NCI-H748 treated with DMSO at 0.1 percent for 48 hours (cell line): ENCODE results near the gene MOV10L1.

Source experiments
- DNase-seq: peaks from one replicate; lab custom pipeline; 2025; lab: John Stamatoyannopoulos, UW

The MOV10L1 gene

GRCh38 chr22:50089682-50090411 is at the start of gene MOV10L1:
TSS of gene MOV10L1 (plus strand) at chr22:50090006. CDS start at chr22:50090089, 83 bp downstream.
- DNase-seq: no peak

DNA sequence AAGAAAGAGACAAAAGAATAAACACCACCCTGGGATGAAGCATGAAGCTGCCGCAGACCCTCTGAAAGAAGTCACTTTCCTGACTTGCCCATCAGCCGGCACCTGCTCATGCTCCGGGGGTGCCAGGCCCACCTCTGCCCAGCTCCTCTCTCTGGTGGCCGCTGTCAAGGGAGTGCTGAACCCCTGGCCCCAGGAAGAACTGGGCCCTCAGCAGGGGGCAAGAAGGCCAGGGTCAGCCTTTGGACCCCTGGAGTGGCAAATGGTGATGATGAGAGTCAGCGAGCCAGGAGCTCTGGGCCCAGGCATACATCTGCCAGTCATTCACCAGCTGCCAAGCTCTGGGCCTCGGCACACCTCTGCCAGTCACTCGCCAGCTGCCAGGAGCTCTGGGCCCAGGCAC is 49.1 kb upstream of the MOV10L1 start:
- no peak for DNase-seq

DNA sequence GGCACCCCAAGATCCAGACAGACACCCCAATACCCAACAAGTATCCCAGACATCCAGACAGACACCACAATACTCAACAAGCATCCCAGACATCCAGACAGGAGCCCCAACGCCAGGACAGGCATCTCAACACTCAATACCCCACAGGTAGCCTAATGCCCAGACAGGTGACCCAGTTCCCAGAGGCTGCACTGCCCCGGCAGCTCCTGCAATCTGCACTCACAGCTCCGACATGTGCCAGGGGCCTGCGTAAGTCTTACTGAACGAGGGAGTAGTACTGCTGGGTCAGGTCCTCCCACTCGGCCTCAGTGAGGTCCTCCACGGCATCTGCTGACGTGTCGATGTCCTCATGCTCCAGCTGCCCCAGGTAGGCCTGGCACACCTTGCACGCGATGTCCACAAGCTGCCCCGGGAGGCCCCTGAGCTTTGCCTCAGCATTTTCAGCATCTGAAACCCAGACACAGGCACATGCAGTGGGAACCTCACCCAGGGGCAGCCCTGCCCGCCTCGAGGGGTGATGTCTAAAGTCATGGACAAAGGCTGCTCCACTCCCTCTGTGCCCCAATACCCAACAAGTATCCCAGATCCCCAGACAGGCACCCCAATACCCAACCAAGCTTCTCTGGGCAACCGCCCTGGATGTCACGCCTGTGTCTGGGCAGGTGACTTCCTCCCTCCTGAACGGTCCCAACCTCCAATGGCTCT is 48.3 kb upstream of the MOV10L1 start:
- no peak for DNase-seq

DNA sequence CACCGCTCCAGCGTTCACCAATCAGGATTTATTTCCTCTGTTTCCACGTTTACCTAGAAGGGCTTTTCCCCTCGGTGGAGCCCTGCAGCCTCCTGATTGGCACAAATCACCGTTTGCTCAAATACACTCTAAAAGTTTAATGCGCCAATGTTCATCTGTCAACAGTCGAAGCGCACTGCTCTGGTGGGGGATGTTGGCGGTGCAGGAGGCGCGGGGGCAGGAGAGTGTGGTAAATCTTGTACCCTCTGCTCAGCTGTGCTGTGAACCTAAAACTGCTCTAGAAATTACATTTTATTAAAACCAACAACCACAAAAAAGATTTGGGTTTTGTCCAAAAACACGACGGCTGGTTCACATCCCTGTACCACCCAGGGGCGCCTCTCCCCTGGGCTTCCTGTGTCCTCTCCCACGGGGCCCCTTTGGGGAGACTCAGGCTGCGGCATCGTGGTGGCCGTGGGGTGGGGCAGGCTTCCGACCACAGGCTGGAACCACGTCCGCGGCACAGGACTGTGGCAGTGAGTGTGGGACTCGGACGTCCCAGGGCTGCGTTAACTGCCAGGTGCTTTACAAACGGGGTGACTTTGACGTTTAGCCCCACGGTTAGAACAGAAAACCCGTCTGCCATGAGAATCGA is 45.2 kb upstream of the MOV10L1 start:
- no peak for DNase-seq

- DNase-seq: no peak
Measured at GRCh38 chr22:50045211-50046018, 44.4 kb upstream of the MOV10L1 start.

DNA sequence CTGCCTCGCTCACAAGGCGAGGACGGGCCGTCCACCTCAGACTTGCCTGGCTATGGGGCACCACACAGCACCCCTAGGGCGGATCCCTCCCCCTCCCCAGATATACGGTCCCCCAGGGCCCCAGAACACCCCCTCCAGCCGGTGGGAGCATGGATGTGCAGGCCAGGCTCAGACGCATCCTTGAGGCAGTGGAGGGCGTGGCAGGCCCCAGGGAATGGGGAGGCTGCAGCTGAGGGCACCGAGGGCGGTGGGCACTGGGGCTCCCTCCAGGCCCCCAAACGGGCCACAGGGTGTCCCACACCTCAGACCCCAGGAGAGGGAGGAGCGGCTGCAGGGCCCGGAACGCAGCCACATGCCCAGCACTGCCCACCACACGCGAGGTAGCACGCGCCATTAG is 43.8 kb upstream of the MOV10L1 start:
- DNase-seq: no peak

GRCh38 chr22:50046481-50047245 is 43.1 kb upstream of the MOV10L1 start:
- DNase-seq: no peak

- no peak for DNase-seq
Measured at GRCh38 chr22:50047346-50047745, 42.5 kb upstream of the MOV10L1 start.

- no peak for DNase-seq
Measured at GRCh38 chr22:50048061-50048765, 41.6 kb upstream of the MOV10L1 start.

GRCh38 chr22:50048836-50049235 is 41.0 kb upstream of the MOV10L1 start:
- DNase-seq: no peak

- DNase-seq: no peak
Measured at GRCh38 chr22:50049299-50050195, 40.3 kb upstream of the MOV10L1 start.

DNA sequence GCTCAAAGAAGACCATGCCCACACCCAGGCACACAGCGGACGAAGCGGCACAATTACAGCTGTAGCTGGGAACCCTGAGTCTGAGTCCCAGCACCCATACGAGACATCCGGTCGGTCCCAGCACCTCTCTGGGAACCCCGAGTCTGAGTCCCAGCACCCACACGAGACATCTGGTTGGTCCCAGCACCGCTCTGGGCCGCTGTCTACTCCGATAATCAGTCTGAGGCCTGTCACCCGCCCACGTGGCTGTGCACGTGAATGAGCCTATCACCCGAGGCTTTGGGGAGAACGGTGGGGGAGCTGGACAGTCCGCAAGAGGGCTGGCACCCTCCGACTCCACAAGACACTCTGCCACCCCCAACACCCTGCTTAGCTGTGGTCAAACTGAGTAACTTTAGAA is 37.9 kb upstream of the MOV10L1 start:
- no peak for DNase-seq

DNA sequence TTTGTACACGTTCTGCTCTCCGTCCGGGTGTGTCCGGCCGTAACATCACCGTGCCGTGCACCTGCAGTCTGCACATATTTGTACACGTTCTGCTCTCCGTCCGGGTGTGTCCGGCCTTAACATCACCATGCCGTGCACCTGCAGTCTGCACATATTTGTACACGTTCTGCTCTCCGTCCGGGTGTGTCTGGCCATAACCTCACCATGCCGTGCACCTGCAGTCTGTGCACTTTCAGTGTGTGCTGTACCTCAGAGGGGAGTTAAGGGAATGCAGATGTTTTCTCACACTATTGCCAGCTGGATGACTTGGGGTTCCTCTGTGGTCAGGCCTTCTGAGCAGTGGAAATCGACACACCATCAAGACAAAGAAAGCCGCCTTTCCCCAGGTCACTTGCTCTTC is 35.9 kb upstream of the MOV10L1 start:
- DNase-seq: no peak

GRCh38 chr22:50056214-50056972 is 33.4 kb upstream of the MOV10L1 start:
- DNase-seq: no peak

DNA sequence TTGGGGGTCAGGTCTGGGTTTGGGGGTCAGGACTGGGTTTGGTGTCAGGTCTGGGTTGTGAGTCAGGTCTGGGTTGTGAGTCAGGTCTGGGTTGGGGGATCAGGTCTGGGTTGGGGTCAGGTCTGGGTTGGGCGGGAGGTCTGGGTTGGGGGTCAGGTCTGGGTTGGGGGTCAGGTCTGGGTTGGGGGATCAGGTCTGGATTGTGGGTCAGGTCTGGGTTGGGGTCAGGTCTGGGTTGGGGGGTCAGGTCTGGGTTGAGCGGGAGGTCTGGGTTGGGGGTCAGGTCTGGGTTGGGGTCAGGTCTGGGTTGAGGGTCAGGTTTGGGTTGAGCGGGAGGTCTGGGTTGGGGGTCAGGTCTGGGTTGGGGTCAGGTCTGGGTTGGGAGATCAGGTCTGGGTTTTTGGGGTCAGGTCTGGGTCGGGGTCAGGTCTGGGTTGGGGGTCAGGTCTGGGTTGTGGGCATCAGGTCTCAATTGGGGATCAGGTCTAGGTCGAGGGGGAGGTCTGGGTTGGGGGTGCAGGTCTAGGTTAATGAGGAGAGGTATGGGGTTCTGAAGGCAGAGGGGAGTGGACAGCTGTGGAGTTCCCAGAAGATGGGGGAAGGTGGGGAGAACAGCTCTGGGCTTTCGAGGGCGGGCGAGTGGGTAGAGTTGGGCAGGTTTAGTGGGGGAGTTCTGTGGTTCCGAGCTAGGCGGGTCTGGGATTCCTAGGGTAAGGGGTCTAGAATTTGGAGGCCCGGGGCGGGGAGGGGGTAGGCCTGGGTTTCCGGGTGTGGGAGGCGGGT is 32.3 kb upstream of the MOV10L1 start:
- no peak for DNase-seq

GRCh38 chr22:50058061-50058905 is 31.5 kb upstream of the MOV10L1 start, which contains the start of gene TTLL8:
TSS of gene TTLL8 (minus strand) at chr22:50058298.
- no peak for DNase-seq
